ENCODE data around the gene NAPB.

Gene NAPB

GRCh38 chr20:23448167-23448566 is 26.9 kb upstream of the NAPB start:
- H3K27ac ChIP-seq (ENCODE audit: low read depth, low read length, poor library complexity, severe bottlenecking) = no peak overlapping the region
- TF ChIP-seq EZH2 (IDR thresholded peaks at IDR 0.05; ENCODE audit: borderline replicate concordance, low read length) (no peak), CTCF (IDR thresholded peaks at IDR 0.05; ENCODE audit: low read length) (no peak)
- H3F3A ChIP-seq (ENCODE audit: insufficient read depth, low read length) = no peaks in the 10 kb centered on the region
- no peaks in the 10 kb centered on the region for H4K20me1 ChIP-seq (ENCODE audit: insufficient read depth, low read length)
- no peaks in the 10 kb centered on the region for H3K36me3 ChIP-seq (ENCODE audit: insufficient read depth, low read length)
- peaks cover 8% of the 10 kb centered on the region; the same call in 1 of the 2 replicates for H3K27me3 ChIP-seq (ENCODE audit: insufficient read depth, low read length)
- no peaks in the 10 kb centered on the region for H3K79me2 ChIP-seq (ENCODE audit: insufficient read depth, low read length)
- H3K4me3 ChIP-seq (ENCODE audit: low read depth, low read length, poor library complexity, severe bottlenecking) = no peak overlapping the region
- H3K4me1 ChIP-seq (ENCODE audit: insufficient read depth, low read length, severe bottlenecking) = no peaks in the 10 kb centered on the region
- no peaks in the 10 kb centered on the region for H3K9me2 ChIP-seq (ENCODE audit: low read depth, low read length)
- H2AFZ ChIP-seq (ENCODE audit: low read length) = no peak overlapping the region
- no peak overlapping the region for H3K9ac ChIP-seq (ENCODE audit: low read length)
- no peaks in the 10 kb centered on the region for H3K9me3 ChIP-seq (ENCODE audit: low read length)
- H3K4me2 ChIP-seq (ENCODE audit: low read length) = no peak overlapping the region

GRCh38 chr20:23446505-23446904 is 25.2 kb upstream of the NAPB start:
- no peaks in the 10 kb centered on the region for H3K9me3 ChIP-seq (ENCODE audit: low read length)
- no peak overlapping the region for H3K27ac ChIP-seq (ENCODE audit: low read depth, low read length, poor library complexity, severe bottlenecking)
- TF ChIP-seq EZH2 (IDR thresholded peaks at IDR 0.05; ENCODE audit: borderline replicate concordance, low read length) (no peak), CTCF (IDR thresholded peaks at IDR 0.05; ENCODE audit: low read length) (peak; percentile 84)
- H3K4me3 ChIP-seq (ENCODE audit: low read depth, low read length, poor library complexity, severe bottlenecking) = no peak overlapping the region
- peaks cover 8% of the 10 kb centered on the region; the same call in 1 of the 2 replicates for H3K27me3 ChIP-seq (ENCODE audit: insufficient read depth, low read length)
- H3K9ac ChIP-seq (ENCODE audit: low read length) = no peak overlapping the region
- H3K4me1 ChIP-seq (ENCODE audit: insufficient read depth, low read length, severe bottlenecking) = no peaks in the 10 kb centered on the region
- no peaks in the 10 kb centered on the region for H3K79me2 ChIP-seq (ENCODE audit: insufficient read depth, low read length)
- no peak overlapping the region for H3K4me2 ChIP-seq (ENCODE audit: low read length)
- no peak overlapping the region for H2AFZ ChIP-seq (ENCODE audit: low read length)
- no peaks in the 10 kb centered on the region for H4K20me1 ChIP-seq (ENCODE audit: insufficient read depth, low read length)
- H3K36me3 ChIP-seq (ENCODE audit: insufficient read depth, low read length) = no peaks in the 10 kb centered on the region
- no peaks in the 10 kb centered on the region for H3K9me2 ChIP-seq (ENCODE audit: low read depth, low read length)
- no peaks in the 10 kb centered on the region for H3F3A ChIP-seq (ENCODE audit: insufficient read depth, low read length)

GRCh38 chr20:23445596-23446217 is 24.4 kb upstream of the NAPB start:
- Histone ChIP-seq H3K36me3 (ENCODE audit: insufficient read depth, low read length) (no peaks in the 10 kb centered on the region), H4K20me1 (ENCODE audit: insufficient read depth, low read length) (no peaks in the 10 kb centered on the region), H3K9me2 (ENCODE audit: low read depth, low read length) (no peaks in the 10 kb centered on the region), H2AFZ (ENCODE audit: low read length) (no peak overlapping the region), H3K27ac (ENCODE audit: low read depth, low read length, poor library complexity, severe bottlenecking) (no peak overlapping the region), H3K4me3 (ENCODE audit: low read depth, low read length, poor library complexity, severe bottlenecking) (no peak overlapping the region), H3K27me3 (ENCODE audit: insufficient read depth, low read length) (peaks cover 8% of the 10 kb centered on the region; the same call in 1 of the 2 replicates), H3F3A (ENCODE audit: insufficient read depth, low read length) (no peaks in the 10 kb centered on the region), H3K79me2 (ENCODE audit: insufficient read depth, low read length) (no peaks in the 10 kb centered on the region), H3K9me3 (ENCODE audit: low read length) (no peaks in the 10 kb centered on the region), H3K4me1 (ENCODE audit: insufficient read depth, low read length, severe bottlenecking) (no peaks in the 10 kb centered on the region), H3K9ac (ENCODE audit: low read length) (no peak overlapping the region), H3K4me2 (ENCODE audit: low read length) (no peak overlapping the region)
- no peak for TF ChIP-seq CTCF (IDR thresholded peaks at IDR 0.05; ENCODE audit: low read length)
- TF ChIP-seq EZH2 (IDR thresholded peaks at IDR 0.05; ENCODE audit: borderline replicate concordance, low read length) = no peak
